GM21528 (cell line): Measurements from ENCODE around the gene DYNLT1.
"Not testable (repeated sequence)": the region's sequence is repeated elsewhere in the genome, so short reads cannot be mapped to it uniquely, and the experiment has no call there.

ENCODE experiments used
- ATAC-seq: cut with Tn5 transposase; IDR thresholded peaks from one replicate; pipeline ENCODE4 v1.9.1; 2021; ENCODE audit warnings: mild to moderate bottlenecking, moderate library complexity; ENCODE audit not compliant: unreplicated experiment, low FRiP score

DYNLT1 gene

GRCh38 chr6:158626360-158627167, 18.0 kb downstream of the DYNLT1 start:
- ATAC-seq = no peak

DNA sequence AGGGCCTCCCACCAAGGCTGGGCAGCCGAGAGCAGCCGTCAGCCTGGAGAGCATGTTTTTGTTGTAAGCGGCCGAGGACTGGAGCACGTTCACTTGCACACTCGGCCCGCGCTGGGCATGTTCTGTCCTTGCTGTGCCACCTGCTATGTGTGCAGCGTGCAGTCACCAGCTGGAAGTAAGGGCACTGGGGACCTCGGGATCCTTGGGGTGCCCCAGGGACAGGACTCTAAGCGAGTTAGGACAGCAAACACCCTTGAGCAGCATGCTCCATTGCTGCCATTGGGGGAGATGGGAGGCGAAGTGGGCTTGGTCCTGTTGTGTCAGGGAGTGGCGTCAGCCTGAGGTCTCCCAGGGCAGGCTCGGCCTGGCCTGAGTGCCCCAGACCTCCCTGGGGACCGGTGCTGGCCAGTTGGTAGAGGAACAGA, 18.6 kb downstream of the DYNLT1 start:
- ATAC-seq = no peak

DNA sequence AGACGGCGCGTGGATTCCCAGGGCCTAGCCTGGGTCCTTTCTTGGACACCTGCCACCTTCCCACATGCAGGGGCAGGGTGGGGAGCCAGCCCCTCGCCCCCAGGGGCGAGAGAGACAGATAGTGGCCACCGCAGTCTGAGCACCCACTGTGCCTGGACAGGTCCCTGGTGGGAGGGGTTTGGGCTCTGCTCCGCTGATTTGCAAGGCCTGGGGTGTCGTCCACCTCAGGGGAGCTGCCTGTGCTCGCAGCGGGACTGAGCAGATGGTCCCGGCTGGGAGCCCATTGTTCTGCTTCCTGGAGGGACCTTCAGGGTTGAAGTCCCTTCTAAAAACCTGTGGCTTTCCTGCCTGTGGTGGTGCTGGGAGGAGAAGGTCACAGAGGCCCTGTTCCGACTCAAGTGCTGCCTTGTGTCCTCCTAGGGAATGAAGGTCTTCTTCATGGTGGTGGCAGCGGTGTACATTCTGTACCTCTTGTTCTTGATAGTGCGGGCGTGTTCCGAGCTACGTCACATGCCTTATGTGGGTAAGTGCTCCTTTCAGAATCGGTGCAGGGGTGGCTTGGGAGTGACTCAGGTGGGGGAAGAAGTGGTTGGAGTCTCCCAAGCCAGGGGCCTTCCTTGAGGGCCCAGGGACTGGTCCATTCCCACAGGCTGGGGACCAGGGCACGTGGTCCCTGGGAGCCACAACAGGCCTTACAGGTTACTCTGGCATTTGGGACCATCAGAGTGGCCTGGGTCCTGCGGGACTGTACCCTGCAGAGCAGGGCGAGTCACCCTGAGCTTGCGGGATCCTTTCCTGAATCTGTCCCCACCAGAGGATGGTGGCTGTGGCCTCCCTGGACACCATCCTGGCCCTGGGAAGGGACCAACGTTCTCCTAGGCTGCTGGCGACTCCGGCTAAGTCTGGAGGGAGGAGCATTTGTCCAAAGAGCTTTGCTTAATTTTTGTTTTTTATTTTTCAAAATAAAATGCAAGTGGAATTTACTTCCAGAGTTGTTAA, 19.6 kb downstream of the DYNLT1 start:
- ATAC-seq = no peak

GRCh38 chr6:158622545-158623190, 21.9 kb downstream of the DYNLT1 start:
- ATAC-seq = no peak

DNA sequence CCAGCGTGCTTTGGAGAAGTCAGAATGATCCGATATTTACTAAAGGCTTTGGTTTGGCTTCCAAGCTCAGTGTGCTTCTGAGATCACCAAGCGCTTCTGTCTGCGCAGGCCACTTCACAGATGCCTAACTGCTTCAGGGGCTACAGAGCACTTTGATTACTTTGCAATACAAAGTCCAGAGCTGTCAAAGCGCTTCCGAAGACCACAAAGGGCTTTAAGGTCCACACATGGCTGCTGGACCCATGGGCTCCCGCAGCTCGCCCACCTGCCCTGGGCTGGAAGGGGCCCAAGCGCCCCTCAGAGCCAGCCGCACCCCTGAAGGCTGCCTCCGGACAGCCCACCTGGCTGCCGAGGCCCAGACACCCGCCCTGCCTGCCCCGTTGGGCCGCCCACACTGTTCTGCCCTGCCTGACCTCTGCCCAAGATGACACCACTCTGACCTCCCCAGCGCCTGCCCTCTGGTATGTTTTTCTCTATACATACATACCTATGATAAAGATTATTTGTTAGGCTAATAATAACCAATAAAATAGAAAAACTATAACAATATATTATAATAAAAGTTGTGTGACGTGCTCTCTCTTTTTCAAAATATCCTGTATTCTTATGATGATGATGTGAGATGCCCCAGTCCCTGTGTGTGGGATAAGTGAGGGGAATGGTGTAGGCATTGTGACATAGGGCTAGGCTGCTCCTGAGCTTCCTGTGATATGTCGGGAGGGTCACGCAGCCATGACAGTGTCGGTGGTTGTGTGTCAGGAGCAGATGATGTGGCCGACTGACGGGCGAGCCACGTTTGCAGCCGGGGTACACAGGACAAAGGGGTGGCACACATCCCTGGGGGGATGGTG, 22.6 kb downstream of the DYNLT1 start:
- ATAC-seq = no peak

DNA sequence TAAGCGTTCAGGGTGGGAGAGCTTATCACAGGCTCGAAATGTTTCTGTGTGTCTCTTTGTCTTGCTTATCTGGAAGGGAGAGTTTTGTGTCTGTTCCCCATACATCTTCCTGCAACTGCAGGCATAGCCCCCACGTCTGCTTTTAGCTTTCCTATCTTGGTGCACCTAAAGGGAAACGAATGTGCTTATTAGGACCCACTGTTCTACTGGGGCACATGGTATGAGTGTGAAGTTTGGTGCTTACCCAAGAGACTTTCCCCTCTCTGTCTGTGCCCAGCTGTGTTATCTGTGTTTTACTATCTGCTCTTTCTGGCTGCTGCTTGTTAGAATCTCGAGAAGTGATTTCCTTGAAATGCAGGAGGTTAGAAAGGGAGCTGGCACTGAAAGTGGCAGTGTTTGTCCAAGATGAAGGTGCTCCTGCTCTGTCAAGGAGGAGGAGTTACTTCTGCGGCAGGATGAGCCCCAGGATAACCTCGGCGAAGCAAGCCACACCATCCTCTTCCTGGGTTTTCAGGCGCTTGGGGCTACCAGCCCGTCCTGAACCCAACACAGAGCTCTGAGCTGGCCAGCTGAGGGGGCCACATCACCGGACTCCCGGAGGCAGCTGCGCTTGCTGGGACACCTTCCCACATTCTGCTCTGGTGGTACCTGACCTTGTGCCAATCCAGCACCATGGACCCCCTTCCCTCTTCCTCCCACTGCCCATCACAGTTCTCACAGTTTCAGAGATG, 23.4 kb downstream of the DYNLT1 start:
- no peak for ATAC-seq

- ATAC-seq = no peak
Measured at GRCh38 chr6:158619922-158620801, 24.4 kb downstream of the DYNLT1 start.

- not testable (repeated sequence) for ATAC-seq
Measured at GRCh38 chr6:158618289-158618688, 26.3 kb downstream of the DYNLT1 start.

GRCh38 chr6:158614606-158615005, 29.9 kb downstream of the DYNLT1 start:
- ATAC-seq = not testable (repeated sequence)

DNA sequence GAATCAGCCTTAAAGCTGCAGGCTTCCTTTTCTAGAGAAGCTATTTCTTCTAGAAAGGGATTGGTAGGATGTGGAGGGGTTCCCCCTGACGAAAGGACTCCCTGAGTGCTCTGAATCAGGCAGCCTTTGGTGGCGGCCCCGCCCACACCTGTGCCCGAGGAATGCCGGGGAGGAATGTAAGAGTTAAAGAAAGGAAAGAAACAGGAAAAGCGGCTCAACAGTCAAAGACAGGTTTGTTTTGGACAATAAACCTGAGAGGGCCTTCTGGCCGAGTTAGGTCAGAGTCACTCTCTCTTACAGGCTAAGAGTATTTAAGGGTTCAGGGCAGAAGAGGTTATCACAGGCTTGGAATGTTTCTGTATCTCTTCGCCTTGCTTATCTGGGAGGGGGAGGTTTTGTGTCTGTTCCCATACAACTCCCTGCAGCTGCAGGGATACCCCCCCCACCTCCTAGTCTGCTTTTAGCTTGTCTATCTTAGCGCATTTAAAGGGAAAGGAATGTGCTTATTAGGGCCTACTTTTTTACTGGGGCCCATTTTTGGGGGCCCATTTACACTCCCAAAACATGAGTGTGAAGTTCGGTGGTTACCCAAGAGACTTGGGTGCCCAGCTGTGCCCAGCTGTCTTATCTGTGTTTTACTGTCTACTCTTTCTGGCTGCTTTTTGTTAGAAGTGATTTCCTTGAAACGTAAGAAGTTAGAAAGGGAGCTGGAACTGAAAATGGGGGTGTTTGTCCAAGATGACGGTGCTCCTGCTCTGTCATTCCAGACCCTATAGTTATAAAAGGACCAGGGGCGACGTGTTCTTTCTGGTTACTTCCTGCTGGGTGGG, 32.8 kb downstream of the DYNLT1 start:
- ATAC-seq = no peak

GRCh38 chr6:158611039-158611438, 33.5 kb downstream of the DYNLT1 start:
- no peak for ATAC-seq

GRCh38 chr6:158610319-158610968, 34.1 kb downstream of the DYNLT1 start:
- ATAC-seq = no peak

GRCh38 chr6:158609455-158610155, 34.9 kb downstream of the DYNLT1 start:
- no peak for ATAC-seq

DNA sequence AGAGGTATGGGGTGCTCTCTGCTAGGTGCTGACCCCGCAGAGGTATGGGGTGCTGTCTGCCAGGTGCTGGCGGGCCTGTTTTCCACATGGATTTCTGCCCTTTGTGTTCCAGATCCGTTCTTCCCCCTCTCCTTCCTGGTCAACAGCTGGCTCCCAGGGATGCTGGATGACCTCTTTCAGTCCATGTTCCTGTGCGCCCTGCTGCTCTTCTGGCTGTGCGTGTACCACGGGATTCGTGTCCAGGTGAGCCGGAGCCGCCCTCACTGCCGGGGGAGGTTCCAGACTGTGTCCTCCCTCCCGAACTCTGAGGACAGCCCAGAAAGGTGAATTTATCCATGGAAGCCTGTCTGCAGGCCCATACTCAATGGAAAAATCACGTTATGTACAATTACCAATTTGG, 36.3 kb downstream of the DYNLT1 start:
- no peak for ATAC-seq

GRCh38 chr6:158607411-158608170, 37.0 kb downstream of the DYNLT1 start:
- ATAC-seq = no peak

- ATAC-seq = no peak
Measured at GRCh38 chr6:158606935-158607334, 37.6 kb downstream of the DYNLT1 start.
